LHCN-M2 (cell line): Measurements from ENCODE around the gene PAPLN. TPM values are rescaled to one million over a fixed set of nuclear protein-coding genes. Genes with fewer than 3 reads are reported as not detected.

Source experiments
- DNase-seq: peaks from one replicate; pipeline ENCODE4 v3.0.0-alpha.2; 2012; ENCODE audit warnings: low read depth
- total RNA-seq: library from RNA; depleted of rRNA; stranded (reverse); fragments of >200 nt; gene quantifications from 2 replicates; pipeline ENCODE4 v1.2.3, GENCODE V29; 2014

The PAPLN gene
- total RNA-seq, 1 experiment from 2014 or later: 0.63 TPM

- no peak for DNase-seq
These were observed 21.7 kb downstream of the PAPLN start for GRCh38 chr14:73258845-73259611.

- no peak for DNase-seq
These were observed 22.5 kb downstream of the PAPLN start for GRCh38 chr14:73259837-73260236.

DNA sequence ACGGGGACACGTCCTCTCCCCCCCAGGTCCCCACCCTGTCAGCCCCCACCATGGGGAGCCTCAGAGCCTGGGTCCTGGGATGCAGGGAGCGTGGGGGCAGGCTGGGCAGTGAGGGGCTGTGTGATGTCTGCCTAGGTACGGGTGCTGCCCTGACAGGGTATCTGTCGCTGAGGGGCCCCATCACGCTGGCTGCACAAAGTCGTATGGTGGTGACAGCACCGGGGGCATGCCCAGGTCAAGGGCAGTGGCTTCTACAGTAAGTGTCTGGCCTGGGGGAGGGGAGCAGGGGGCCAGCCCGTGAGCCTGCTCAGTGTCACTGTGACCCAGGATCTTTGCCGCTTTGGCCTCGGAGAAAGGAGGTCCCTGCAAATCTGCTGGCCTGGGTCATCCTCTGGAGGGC lies 23.3 kb downstream of the PAPLN start:
- no peak for DNase-seq

GRCh38 chr14:73261075-73261474 lies 23.8 kb downstream of the PAPLN start:
- DNase-seq: no peak

DNA sequence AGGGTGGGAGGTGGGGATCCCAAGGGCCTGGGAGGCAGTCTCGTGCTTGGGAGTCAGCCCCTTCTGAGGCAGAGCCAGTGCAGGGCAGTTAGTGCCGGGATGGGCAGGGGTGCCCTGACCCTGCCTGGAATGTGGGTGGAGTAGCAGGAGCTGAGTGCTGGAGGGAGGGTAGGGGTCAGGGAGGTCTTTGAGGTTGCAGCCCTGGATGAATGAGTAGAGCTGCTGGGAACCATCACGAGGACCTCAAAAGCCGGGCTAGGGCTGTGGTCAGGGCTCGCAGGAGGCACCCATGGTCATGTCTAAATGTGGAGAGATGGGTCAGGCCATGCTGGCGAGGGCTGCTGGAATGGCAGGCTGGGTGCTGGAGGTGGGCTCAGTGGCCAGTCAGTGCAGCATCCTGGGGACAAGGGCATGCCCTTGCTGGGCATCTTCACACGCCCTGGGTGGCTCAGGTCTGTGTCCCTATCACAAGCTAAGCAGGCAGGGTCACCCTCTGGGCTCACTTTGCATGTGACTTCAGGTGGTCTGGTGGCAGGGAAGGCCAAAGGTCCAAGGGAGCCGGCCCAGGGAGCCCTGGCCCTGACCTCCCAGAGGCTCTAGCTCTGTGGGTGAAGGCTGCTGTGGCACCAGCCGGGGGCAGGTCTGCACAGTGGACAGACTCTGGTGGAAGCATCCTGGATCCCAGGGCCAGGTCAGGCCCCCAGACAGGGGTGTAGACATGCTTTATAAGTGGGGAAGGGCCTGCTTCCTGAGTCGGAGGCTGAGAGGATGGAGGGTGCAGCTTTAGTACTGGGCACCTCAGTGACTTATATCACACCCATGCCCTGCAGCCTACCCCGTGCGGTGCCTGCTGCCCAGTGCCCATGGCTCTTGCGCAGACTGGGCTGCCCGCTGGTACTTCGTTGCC lies 24.5 kb downstream of the PAPLN start:
- DNase-seq: no peak

- no peak for DNase-seq
These were observed 25.3 kb downstream of the PAPLN start for GRCh38 chr14:73262427-73263183.

GRCh38 chr14:73263606-73264005 lies 26.3 kb downstream of the PAPLN start:
- no peak for DNase-seq

GRCh38 chr14:73264080-73264884 lies 27.0 kb downstream of the PAPLN start:
- no peak for DNase-seq

DNA sequence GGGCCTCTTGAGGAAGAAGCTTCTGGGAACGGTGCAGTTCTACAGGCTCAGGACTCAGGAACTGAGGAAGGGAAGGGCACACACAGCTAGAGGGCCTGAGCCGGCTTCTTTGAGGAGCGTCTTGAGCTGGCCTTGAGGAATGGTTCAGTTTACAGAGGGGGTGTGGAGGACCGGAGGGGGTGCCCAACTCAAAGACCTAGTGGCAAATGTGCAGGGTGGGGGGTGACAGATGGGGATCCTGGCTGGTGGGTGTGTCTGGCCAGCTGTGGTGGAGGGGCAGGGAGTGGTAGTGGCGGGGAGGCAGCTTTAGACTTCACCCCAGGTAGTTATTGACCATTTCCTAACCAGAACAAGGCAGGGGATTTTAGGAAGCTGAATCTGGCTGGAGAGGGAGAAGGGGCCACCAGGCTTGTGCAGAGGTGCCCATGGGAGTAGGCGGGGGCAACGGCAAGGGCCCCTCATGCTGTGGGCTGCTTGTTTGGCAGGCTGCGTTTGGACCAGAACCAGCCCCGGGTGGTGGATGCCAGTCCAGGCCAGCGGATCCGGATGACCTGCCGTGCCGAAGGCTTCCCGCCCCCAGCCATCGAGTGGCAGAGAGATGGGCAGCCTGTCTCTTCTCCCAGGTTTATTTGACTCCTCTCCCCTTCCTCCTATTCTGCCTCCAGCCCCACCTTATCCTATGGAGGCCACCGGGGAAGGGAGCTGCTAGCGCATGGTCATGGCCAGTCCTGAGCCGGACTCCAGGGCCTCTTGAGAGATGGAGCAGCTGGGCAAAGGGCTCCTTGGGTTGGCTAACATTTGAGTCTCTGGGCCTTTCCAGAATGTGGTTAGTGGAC lies 27.8 kb downstream of the PAPLN start:
- no peak for DNase-seq

DNA sequence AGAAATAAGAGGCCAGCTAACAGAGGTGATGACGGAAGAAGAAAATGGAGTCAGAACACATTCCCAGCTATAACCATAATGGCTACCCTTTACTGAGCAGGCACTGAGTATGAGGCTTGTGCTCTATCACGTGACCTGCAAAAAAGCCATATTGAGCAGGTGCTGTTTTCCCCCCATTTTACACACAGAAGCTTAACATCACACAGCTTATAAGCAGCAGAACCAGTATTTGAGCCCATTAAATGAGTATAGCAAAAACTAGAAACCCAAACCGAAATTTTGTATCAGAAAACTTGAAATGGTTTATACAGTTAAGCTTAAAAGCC lies 28.4 kb downstream of the PAPLN start:
- DNase-seq: no peak

DNA sequence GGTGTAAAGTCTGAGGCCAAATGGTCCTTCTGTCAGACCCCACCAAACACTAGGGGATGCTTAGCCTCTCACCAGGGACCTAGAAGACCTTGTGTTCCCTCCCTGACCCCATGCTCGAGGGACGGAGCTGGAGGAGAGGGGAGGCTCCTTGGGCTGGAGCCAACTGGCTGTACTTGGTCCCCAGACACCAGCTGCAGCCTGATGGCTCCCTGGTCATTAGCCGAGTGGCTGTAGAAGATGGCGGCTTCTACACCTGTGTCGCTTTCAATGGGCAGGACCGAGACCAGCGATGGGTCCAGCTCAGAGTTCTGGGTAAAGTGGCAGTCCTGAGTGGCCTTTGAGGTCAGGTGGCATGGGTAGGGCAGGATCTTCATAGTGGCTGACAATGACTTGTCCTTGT lies 29.0 kb downstream of the PAPLN start:
- DNase-seq: no peak

DNA sequence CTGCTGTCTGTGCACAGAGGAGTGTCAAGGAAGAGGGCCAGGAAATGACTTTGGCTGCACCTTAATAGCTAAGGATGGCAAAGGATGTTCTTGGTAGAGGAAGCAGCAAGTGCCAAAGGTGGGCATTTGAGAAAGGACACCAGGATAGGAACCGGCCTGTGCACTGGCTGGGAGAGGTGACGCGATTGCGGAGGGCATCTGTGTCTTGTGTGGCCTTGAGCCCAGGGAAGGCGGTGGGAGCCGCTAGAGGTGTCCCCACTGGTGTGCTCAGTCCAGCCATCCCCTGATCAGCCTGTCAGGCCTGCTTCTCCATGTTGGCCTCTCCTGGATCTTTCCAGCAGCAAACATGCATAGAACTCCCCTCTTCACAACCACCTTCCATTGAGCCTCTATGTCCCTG lies 30.2 kb downstream of the PAPLN start:
- no peak for DNase-seq

GRCh38 chr14:73269729-73270531 lies 32.6 kb downstream of the PAPLN start:
- DNase-seq: no peak

DNA sequence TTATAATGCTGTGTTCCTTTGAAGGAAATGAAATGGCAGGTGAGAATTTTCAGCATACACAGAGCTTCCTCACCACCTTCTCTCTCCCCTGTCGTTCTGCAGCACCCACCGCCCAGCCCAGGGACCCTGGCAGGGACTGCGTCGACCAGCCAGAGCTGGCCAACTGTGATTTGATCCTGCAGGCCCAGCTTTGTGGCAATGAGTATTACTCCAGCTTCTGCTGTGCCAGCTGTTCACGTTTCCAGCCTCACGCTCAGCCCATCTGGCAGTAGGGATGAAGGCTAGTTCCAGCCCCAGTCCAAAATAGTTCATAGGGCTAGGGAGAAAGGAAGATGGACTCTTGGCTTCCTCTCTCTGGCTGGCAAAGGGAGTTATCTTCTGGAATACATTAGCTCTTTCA lies 35.1 kb downstream of the PAPLN start:
- no peak for DNase-seq

- DNase-seq: no peak
These were observed 36.5 kb downstream of the PAPLN start for GRCh38 chr14:73273799-73274198.

DNA sequence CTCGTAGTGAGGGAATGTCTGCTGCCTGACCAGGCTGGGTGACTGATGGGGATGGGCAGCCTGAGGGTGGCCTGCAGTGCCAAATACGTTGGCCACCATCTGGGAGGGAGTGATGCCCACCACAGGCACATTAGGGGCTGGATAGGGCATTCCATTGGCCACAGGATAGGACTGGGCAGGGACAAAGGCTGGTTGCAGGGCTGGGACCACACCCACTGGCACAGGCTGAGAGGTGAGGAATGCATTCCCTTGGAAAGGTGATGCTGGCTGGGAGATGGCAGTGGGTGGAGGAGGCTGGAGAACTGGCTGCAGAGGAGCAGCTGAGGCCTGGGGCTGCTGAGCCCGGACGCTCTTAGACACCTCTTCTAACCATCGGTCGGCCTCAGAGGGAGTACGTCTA lies 39.5 kb downstream of the PAPLN start:
- DNase-seq: no peak

DNA sequence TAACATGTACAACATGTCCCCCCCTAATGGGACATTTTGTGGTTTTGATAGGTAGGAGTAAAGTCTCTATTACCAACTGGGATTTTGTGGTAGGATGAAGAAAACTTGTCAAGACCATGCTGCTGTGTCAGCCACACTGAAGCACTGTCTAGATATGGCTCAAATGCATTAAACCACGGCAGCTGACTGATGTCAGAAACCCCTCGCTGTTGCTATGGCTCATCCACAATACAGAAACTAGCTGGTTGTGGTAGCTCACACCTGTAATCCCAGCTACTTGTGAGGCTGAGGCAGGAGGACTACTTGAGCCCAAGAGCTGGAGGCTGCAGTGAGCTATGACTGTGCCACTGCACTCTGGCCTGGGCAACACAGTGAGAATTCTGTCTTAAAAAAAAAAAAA lies 40.1 kb downstream of the PAPLN start:
- no peak for DNase-seq

GRCh38 chr14:73280903-73281302 lies 43.6 kb downstream of the PAPLN start:
- no peak for DNase-seq

GRCh38 chr14:73283608-73284379 lies 46.5 kb downstream of the PAPLN start:
- DNase-seq: peak; percentile 13
